ENCODE measurements around the gene RAB44.

The RAB44 gene

GRCh38 chr6:36685166-36685924 lies 12.3 kb upstream of the RAB44 start:
- FAIRE-seq (no peak), DNase-seq (ENCODE audit: insufficient read length, low spot score) (no peak)
- TF ChIP-seq POLR2AphosphoS5 (IDR thresholded peaks at IDR 0.05; ENCODE audit: low read depth, low read length) (peak; percentile 27; the same call in 1 of the 2 replicates), SPI1 (IDR thresholded peaks at IDR 0.05; ENCODE audit: low read depth, low read length) (no peak), POU2F2 (IDR thresholded peaks at IDR 0.05; ENCODE audit: low read depth, low read length) (no peak), PAX5 (IDR thresholded peaks at IDR 0.05; ENCODE audit: insufficient read depth, low read length, severe bottlenecking) (no peak), TAF1 (IDR thresholded peaks at IDR 0.05; ENCODE audit: low read depth, low read length) (no peak), POLR2A (IDR thresholded peaks at IDR 0.05; ENCODE audit: low read depth, low read length) (peak; percentile 39; the same call in 1 of the 2 replicates)

- DNase-seq (ENCODE audit: insufficient read length, low spot score) (no peak), FAIRE-seq (no peak)
- peak; percentile 34; the same call in 1 of the 2 replicates for TF ChIP-seq POU2F2 (IDR thresholded peaks at IDR 0.05; ENCODE audit: low read depth, low read length)
- TF ChIP-seq POLR2AphosphoS5 (IDR thresholded peaks at IDR 0.05; ENCODE audit: low read depth, low read length), result no peak; the same call in 1 of the 2 replicates
- TF ChIP-seq POLR2A (IDR thresholded peaks at IDR 0.05; ENCODE audit: low read depth, low read length), result no peak
- TF ChIP-seq PAX5 (IDR thresholded peaks at IDR 0.05; ENCODE audit: insufficient read depth, low read length, severe bottlenecking), result no peak
- no peak for TF ChIP-seq TAF1 (IDR thresholded peaks at IDR 0.05; ENCODE audit: low read depth, low read length)
- no peak for TF ChIP-seq SPI1 (IDR thresholded peaks at IDR 0.05; ENCODE audit: low read depth, low read length)
Measured at GRCh38 chr6:36685926-36686667, 11.5 kb upstream of the RAB44 start.

- TF ChIP-seq POLR2AphosphoS5 (IDR thresholded peaks at IDR 0.05; ENCODE audit: low read depth, low read length) (peak; percentile 32), SPI1 (IDR thresholded peaks at IDR 0.05; ENCODE audit: low read depth, low read length) (no peak), POLR2A (IDR thresholded peaks at IDR 0.05; ENCODE audit: low read depth, low read length) (peak; percentile 62; the same call in 1 of the 2 replicates)
- no peak for FAIRE-seq
- no peak for DNase-seq (ENCODE audit: insufficient read length, low spot score)
Measured at GRCh38 chr6:36686668-36687513, 10.7 kb upstream of the RAB44 start.

DNA sequence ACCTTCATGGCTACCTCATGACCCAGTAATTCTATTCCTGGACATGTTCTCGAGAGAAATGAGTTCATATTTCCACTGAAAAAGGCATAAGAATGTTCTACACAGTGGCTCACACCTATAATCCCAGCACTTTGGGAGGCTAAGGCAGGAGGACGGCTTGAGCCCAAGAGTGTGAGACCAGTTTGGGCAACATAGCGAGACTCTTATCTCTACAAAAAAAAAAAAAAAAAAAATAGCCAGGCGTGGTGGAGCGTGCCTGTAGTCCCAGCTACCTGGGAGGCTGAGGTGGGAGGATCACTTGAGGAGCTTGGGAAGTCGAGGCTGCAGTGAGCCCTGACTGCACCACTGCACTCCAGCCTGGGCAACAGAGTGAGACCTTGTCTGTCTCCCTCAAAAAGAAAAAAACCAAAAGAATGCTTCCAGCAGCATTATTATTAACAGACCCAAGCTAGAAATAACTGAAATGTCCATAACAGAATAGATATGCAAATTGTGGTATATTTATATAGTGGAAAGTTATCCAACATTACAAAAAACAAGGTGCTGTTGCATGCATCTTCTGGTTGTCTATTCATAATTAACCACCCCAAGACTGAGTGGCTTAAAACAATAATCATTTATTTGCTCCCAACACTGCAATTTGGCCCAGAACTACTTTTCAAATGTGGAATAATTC lies 9.4 kb upstream of the RAB44 start:
- DNase-seq (ENCODE audit: insufficient read length, low spot score) (no peak), FAIRE-seq (no peak)
- TF ChIP-seq PAX5 (IDR thresholded peaks at IDR 0.05; ENCODE audit: insufficient read depth, low read length, severe bottlenecking) (no peak), POU2F2 (IDR thresholded peaks at IDR 0.05; ENCODE audit: low read depth, low read length) (no peak), POLR2A (IDR thresholded peaks at IDR 0.05; ENCODE audit: low read depth, low read length) (peak; percentile 67; the same call in 1 of the 2 replicates), TAF1 (IDR thresholded peaks at IDR 0.05; ENCODE audit: low read depth, low read length) (no peak), POLR2AphosphoS5 (IDR thresholded peaks at IDR 0.05; ENCODE audit: low read depth, low read length) (peak; percentile 79)

GRCh38 chr6:36688739-36689075 lies 8.9 kb upstream of the RAB44 start:
- FAIRE-seq (no peak), DNase-seq (ENCODE audit: insufficient read length, low spot score) (no peak)
- TF ChIP-seq PAX5 (IDR thresholded peaks at IDR 0.05; ENCODE audit: insufficient read depth, low read length, severe bottlenecking), result no peak
- TF ChIP-seq POLR2AphosphoS5 (IDR thresholded peaks at IDR 0.05; ENCODE audit: low read depth, low read length), result no peak
- no peak for TF ChIP-seq TAF1 (IDR thresholded peaks at IDR 0.05; ENCODE audit: low read depth, low read length)
- no peak for TF ChIP-seq SPI1 (IDR thresholded peaks at IDR 0.05; ENCODE audit: low read depth, low read length)
- TF ChIP-seq POU2F2 (IDR thresholded peaks at IDR 0.05; ENCODE audit: low read depth, low read length), result no peak
- TF ChIP-seq POLR2A (IDR thresholded peaks at IDR 0.05; ENCODE audit: low read depth, low read length), result no peak

DNA sequence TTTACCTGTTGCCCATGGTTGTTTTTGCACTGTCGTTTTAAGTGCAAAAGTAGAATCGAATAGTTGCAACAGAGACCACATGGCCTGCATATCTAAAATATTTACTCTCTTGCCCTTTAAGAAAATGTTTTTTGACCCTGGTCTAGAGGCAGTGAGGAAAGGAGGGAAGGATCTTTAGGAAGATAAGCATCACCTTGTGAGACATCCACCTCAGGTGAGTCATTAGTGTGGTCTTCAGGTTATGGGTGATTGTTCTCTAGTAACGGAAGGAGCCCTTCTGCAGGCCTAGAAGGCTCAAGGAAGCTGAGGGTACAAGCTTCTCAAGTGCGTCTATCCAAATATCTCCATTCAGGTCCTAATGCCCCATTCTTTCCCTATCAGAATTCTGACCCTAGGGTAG lies 6.6 kb upstream of the RAB44 start:
- no peak for DNase-seq (ENCODE audit: insufficient read length, low spot score)
- TF ChIP-seq SPI1 (IDR thresholded peaks at IDR 0.05; ENCODE audit: low read depth, low read length) (no peak), TAF1 (IDR thresholded peaks at IDR 0.05; ENCODE audit: low read depth, low read length) (no peak), POLR2AphosphoS5 (IDR thresholded peaks at IDR 0.05; ENCODE audit: low read depth, low read length) (no peak), POLR2A (IDR thresholded peaks at IDR 0.05; ENCODE audit: low read depth, low read length) (no peak), PAX5 (IDR thresholded peaks at IDR 0.05; ENCODE audit: insufficient read depth, low read length, severe bottlenecking) (no peak), POU2F2 (IDR thresholded peaks at IDR 0.05; ENCODE audit: low read depth, low read length) (no peak)
- FAIRE-seq, result no peak

- DNase-seq (ENCODE audit: insufficient read length, low spot score) (no peak), FAIRE-seq (peak; percentile 31)
- no peak for TF ChIP-seq POLR2AphosphoS5 (IDR thresholded peaks at IDR 0.05; ENCODE audit: low read depth, low read length)
- TF ChIP-seq SPI1 (IDR thresholded peaks at IDR 0.05; ENCODE audit: low read depth, low read length), result no peak
Measured at GRCh38 chr6:36691612-36692011, 6.0 kb upstream of the RAB44 start.

- TF ChIP-seq SPI1 (IDR thresholded peaks at IDR 0.05; ENCODE audit: low read depth, low read length), result peak; percentile 100
- TF ChIP-seq POLR2AphosphoS5 (IDR thresholded peaks at IDR 0.05; ENCODE audit: low read depth, low read length), result no peak
- TF ChIP-seq POLR2A (IDR thresholded peaks at IDR 0.05; ENCODE audit: low read depth, low read length), result no peak
- TF ChIP-seq POU2F2 (IDR thresholded peaks at IDR 0.05; ENCODE audit: low read depth, low read length), result no peak
- DNase-seq (ENCODE audit: insufficient read length, low spot score), result peak; percentile 64
- FAIRE-seq, result peak; percentile 91
Measured at GRCh38 chr6:36692220-36692619, 5.4 kb upstream of the RAB44 start.

Data from GM12891 (cell line).